ENCODE data around the gene SALL2. TPM values are rescaled to one million over a fixed set of nuclear protein-coding genes. Genes with fewer than 3 reads are reported as not detected.

Gene SALL2
- total and polyA plus RNA-seq, 4 donors = 0.49 to 2.9 (median 0.78) TPM

GRCh38 chr14:21543963-21544362 is 17.8 kb upstream of the SALL2 start:
- no peak for DNase-seq (ENCODE audit: low spot score)
- H3K27me3 ChIP-seq (ENCODE audit: control insufficient read depth in 4 of 4, insufficient read depth in 4 of 4, low read length in 3 of 4) = no peaks in the 10 kb centered on the region
- 65% methylated on average over 5 of the region's 5 CpGs for WGBS
- no peaks in the 10 kb centered on the region for H3K36me3 ChIP-seq (ENCODE audit: control insufficient read depth in 4 of 4, insufficient read depth in 3 of 4, low read depth in 1 of 4, low read length in 3 of 4)
- H3K9ac ChIP-seq (ENCODE audit: low read depth in 1 of 2, low read length in 2 of 2) = no peak overlapping the region
- H3K9me3 ChIP-seq (ENCODE audit: control insufficient read depth in 4 of 4, low read length in 3 of 4) = no peaks in the 10 kb centered on the region
- H3K4me3 ChIP-seq (ENCODE audit: low read depth in 1 of 3, low read length in 3 of 3) = no peak overlapping the region
- no peaks in the 10 kb centered on the region for H3K4me1 ChIP-seq (ENCODE audit: control insufficient read depth in 4 of 4, insufficient read depth in 4 of 4, low read length in 3 of 4)
- TF ChIP-seq HNF4A (conservative IDR thresholded peaks at IDR 0.05) = no peak
- TF ChIP-seq MAX (IDR thresholded peaks at IDR 0.05) = no peak
- no peak for TF ChIP-seq RAD21 (IDR thresholded peaks at IDR 0.05)
- TF ChIP-seq RXRA (IDR thresholded peaks at IDR 0.05) = no peak
- no peak for TF ChIP-seq CTCF (IDR thresholded peaks at IDR 0.05; ENCODE audit: low read depth, low read length, missing input control)
- no peak for TF ChIP-seq FOXA2 (IDR thresholded peaks at IDR 0.05)
- TF ChIP-seq HNF4G (IDR thresholded peaks at IDR 0.05) = no peak
- TF ChIP-seq JUND (IDR thresholded peaks at IDR 0.05) = no peak
- no peak for TF ChIP-seq REST (IDR thresholded peaks at IDR 0.05)
- no peak for TF ChIP-seq FOXA1 (IDR thresholded peaks at IDR 0.05)
- TF ChIP-seq TAF1 (conservative IDR thresholded peaks at IDR 0.05) = no peak
- no peak overlapping the region for H3K27ac ChIP-seq (ENCODE audit: low read depth in 1 of 2, low read length in 2 of 2)

GRCh38 chr14:21543521-21543960 is 17.4 kb upstream of the SALL2 start:
- 56% methylated on average over 7 of the region's 7 CpGs for WGBS
- H3K9ac ChIP-seq (ENCODE audit: low read depth in 1 of 2, low read length in 2 of 2) = no peak overlapping the region
- no peak for DNase-seq (ENCODE audit: low spot score)
- no peak for TF ChIP-seq YY1 (IDR thresholded peaks at IDR 0.05)
- no peak for TF ChIP-seq GABPA (IDR thresholded peaks at IDR 0.05 in 1 of 2, conservative IDR thresholded peaks at IDR 0.05 in 1 of 2)
- TF ChIP-seq FOXA1 (IDR thresholded peaks at IDR 0.05) = no peak
- no peak for TF ChIP-seq NR2F2 (IDR thresholded peaks at IDR 0.05)
- TF ChIP-seq SP1 (IDR thresholded peaks at IDR 0.05) = no peak
- TF ChIP-seq HNF4G (IDR thresholded peaks at IDR 0.05) = no peak
- TF ChIP-seq ZBTB33 (IDR thresholded peaks at IDR 0.05) = no peak
- no peak for TF ChIP-seq EGR1 (IDR thresholded peaks at IDR 0.05; ENCODE audit: low read depth in 2 of 2)
- TF ChIP-seq ATF3 (IDR thresholded peaks at IDR 0.05) = no peak
- TF ChIP-seq RXRA (IDR thresholded peaks at IDR 0.05) = no peak
- TF ChIP-seq TAF1 (conservative IDR thresholded peaks at IDR 0.05) = no peak
- TF ChIP-seq RAD21 (IDR thresholded peaks at IDR 0.05) = no peak
- no peak for TF ChIP-seq CTCF (IDR thresholded peaks at IDR 0.05; ENCODE audit: low read depth, low read length, missing input control)
- no peak for TF ChIP-seq JUND (IDR thresholded peaks at IDR 0.05)
- no peak for TF ChIP-seq FOXA2 (IDR thresholded peaks at IDR 0.05)
- TF ChIP-seq HNF4A (conservative IDR thresholded peaks at IDR 0.05) = no peak
- no peak for TF ChIP-seq MAX (IDR thresholded peaks at IDR 0.05)

More at GRCh38 chr14:21543521-21543960, 17.4 kb upstream of the SALL2 start:
- H3K4me1 ChIP-seq (ENCODE audit: control insufficient read depth in 4 of 4, insufficient read depth in 4 of 4, low read length in 3 of 4) = no peaks in the 10 kb centered on the region
- no peaks in the 10 kb centered on the region for H3K36me3 ChIP-seq (ENCODE audit: control insufficient read depth in 4 of 4, insufficient read depth in 3 of 4, low read depth in 1 of 4, low read length in 3 of 4)
- H3K9me3 ChIP-seq (ENCODE audit: control insufficient read depth in 4 of 4, low read length in 3 of 4) = no peaks in the 10 kb centered on the region
- no peak overlapping the region for H3K4me3 ChIP-seq (ENCODE audit: low read depth in 1 of 3, low read length in 3 of 3)
- H3K27me3 ChIP-seq (ENCODE audit: control insufficient read depth in 4 of 4, insufficient read depth in 4 of 4, low read length in 3 of 4) = no peaks in the 10 kb centered on the region
- H3K27ac ChIP-seq (ENCODE audit: low read depth in 1 of 2, low read length in 2 of 2) = no peak overlapping the region

Measured in liver (tissue), 9 donors.